PC-9 (cell line): Measurements from ENCODE around the gene CHSY3. TPM values are rescaled to one million over a fixed set of nuclear protein-coding genes. Genes with fewer than 3 reads are reported as not detected.
A peak's percentile ranks its signal among the peaks of the same experiment; 100 is the strongest.

Experiments
- BruUV-seq: library from RNA; stranded (reverse); fragments of 400-500 nt; replicated peaks from 2 replicates; lab custom pipeline; 2021; lab: Mats Ljungman, UMichigan
- CTCF ChIA-PET: fragments of 300-600 bp; sonication (Branson Sonifier 250); formaldehyde crosslinking; loops from one replicate; lab custom pipeline; 2022; ENCODE audit warnings: antibody characterized with exemption; lab: Charles Lee
- POLR2A ChIA-PET: fragments of 300-600 bp; sonication (Branson Sonifier 250); formaldehyde crosslinking; loops from one replicate; lab custom pipeline; 2022; ENCODE audit warnings: antibody characterized with exemption; ENCODE audit not compliant: unreplicated experiment; lab: Charles Lee
- DNase-seq, 2 experiments: peaks; one replicate each; pipeline versions ENCODE4 v3.0.0 to v3.0.0-alpha.2; 2015 to 2022; ENCODE audit warnings: mixed read lengths in 1 of 2
- H2AFZ ChIP-seq: fragments of 200-600 bp; sonication (generic); 2 replicates; pipeline ENCODE4 v1.8.1; 2017; ENCODE audit warnings: antibody characterized with exemption
- H3F3A ChIP-seq: fragments of 200-600 bp; sonication (generic); 2 replicates; pipeline ENCODE4 v1.8.1; 2017; ENCODE audit warnings: antibody characterized with exemption, mild to moderate bottlenecking, low read depth; ENCODE audit not compliant: insufficient read depth
- H3K27ac ChIP-seq: fragments of 200-600 bp; sonication (generic); 2 replicates; pipeline ENCODE4 v1.6.1; 2016; ENCODE audit warnings: mixed run types
- H3K27me3 ChIP-seq: fragments of 200-600 bp; sonication (generic); 2 replicates; pipeline ENCODE4 v1.6.1; 2016; ENCODE audit warnings: low read depth, mixed run types; ENCODE audit not compliant: insufficient read depth
- H3K36me3 ChIP-seq: fragments of 200-600 bp; sonication (generic); 2 replicates; pipeline ENCODE4 v1.6.1; 2016; ENCODE audit warnings: low read depth, mixed run types
- H3K4me1 ChIP-seq: fragments of 200-600 bp; sonication (generic); replicated peaks from 2 replicates; pipeline ENCODE4 v1.6.1; 2016; ENCODE audit warnings: mixed run types; ENCODE audit not compliant: insufficient read depth
- H3K4me2 ChIP-seq: fragments of 200-600 bp; sonication (generic); 2 replicates; pipeline ENCODE4 v1.6.1; 2017; ENCODE audit warnings: mixed run types
- H3K4me3 ChIP-seq: fragments of 200-600 bp; sonication (generic); 2 replicates; pipeline ENCODE4 v1.6.1; 2016; ENCODE audit warnings: mixed run types
- H3K79me2 ChIP-seq: fragments of 200-600 bp; sonication (generic); 2 replicates; pipeline ENCODE4 v1.6.1; 2017; ENCODE audit warnings: low read depth, mixed run types
- H3K9me2 ChIP-seq: fragments of 200-600 bp; sonication (generic); 2 replicates; pipeline ENCODE4 v1.8.1; 2017; ENCODE audit warnings: mild to moderate bottlenecking; ENCODE audit not compliant: insufficient read depth
- H3K9me3 ChIP-seq: fragments of 200-600 bp; sonication (generic); 2 replicates; pipeline ENCODE4 v1.8.1; 2016; ENCODE audit warnings: low read depth; ENCODE audit not compliant: insufficient read depth
- H4K20me1 ChIP-seq: fragments of 200-600 bp; sonication (generic); 2 replicates; pipeline ENCODE4 v1.8.1; 2017; ENCODE audit not compliant: insufficient read depth
- EZH2 ChIP-seq: fragments of 200-600 bp; sonication (generic); IDR thresholded peaks from 2 replicates; pipeline ENCODE4 v1.8.0; 2017; ENCODE audit warnings: antibody characterized with exemption, low read depth
- intact Hi-C: fragments of 100-400 bp; cut with micrococcal nuclease; formaldehyde crosslinking; loops from one replicate; pipeline ENCODE4 v1.10.0; 2022; ENCODE audit not compliant: unreplicated experiment
- total RNA-seq: library from RNA; stranded (reverse); gene quantifications from 2 replicates; pipeline ENCODE4 v1.2.3, GENCODE V29; 2021
- TF ChIP-seq, protein P1 (sequence below): fragments of 200-600 bp; sonication (generic); conservative IDR thresholded peaks from 2 replicates; pipeline ENCODE4 v1.6.1; 2017; ENCODE audit warnings: mixed run types, antibody characterized with exemption, mild to moderate bottlenecking, moderate library complexity

CHSY3 gene
- total RNA-seq, 1 experiment from 2014 or later, result 0.17 TPM

DNA sequence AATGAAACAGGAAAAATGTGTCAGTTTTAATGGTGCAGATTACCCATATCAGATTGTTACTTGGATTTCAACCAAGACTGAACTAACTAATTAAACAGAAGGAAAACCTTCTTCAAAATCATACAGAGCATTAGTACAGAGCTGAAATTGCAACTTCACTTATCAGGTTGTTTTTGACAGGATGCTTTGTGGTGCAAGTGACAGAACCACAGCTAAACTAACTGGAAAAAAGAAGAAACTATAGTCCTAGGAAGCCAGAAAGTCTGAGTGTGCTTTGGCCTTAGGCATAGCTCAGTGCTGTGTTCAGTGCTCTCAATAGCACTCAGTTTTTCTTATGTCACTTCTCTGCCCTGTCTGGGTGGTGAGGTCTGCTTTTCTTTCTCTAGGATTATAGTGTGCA lies 267.4 kb downstream of the CHSY3 start:
- H3K4me1 ChIP-seq, result no peaks in the 10 kb centered on the region
- no peaks in the 10 kb centered on the region for H3F3A ChIP-seq
- no peak overlapping the region for H3K27ac ChIP-seq
- no peaks in the 10 kb centered on the region for H3K36me3 ChIP-seq
- no peak overlapping the region for H3K4me3 ChIP-seq
- ChIA-PET POLR2A (no interaction called here), CTCF (no interaction called here)
- no peaks in the 10 kb centered on the region for H3K79me2 ChIP-seq
- H2AFZ ChIP-seq, result no peak overlapping the region
- no peaks in the 10 kb centered on the region for H3K9me3 ChIP-seq
- no peaks in the 10 kb centered on the region for H4K20me1 ChIP-seq
- no peaks in the 10 kb centered on the region for H3K27me3 ChIP-seq
- no peak overlapping the region for H3K4me2 ChIP-seq
- intact Hi-C loops, result no loop called here
- TF ChIP-seq EZH2, result no peak
- TF ChIP-seq, protein P1, sequence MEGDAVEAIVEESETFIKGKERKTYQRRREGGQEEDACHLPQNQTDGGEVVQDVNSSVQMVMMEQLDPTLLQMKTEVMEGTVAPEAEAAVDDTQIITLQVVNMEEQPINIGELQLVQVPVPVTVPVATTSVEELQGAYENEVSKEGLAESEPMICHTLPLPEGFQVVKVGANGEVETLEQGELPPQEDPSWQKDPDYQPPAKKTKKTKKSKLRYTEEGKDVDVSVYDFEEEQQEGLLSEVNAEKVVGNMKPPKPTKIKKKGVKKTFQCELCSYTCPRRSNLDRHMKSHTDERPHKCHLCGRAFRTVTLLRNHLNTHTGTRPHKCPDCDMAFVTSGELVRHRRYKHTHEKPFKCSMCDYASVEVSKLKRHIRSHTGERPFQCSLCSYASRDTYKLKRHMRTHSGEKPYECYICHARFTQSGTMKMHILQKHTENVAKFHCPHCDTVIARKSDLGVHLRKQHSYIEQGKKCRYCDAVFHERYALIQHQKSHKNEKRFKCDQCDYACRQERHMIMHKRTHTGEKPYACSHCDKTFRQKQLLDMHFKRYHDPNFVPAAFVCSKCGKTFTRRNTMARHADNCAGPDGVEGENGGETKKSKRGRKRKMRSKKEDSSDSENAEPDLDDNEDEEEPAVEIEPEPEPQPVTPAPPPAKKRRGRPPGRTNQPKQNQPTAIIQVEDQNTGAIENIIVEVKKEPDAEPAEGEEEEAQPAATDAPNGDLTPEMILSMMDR, result no peak
- no TSS peak for BruUV-seq
- DNase-seq, result no peak
- no peaks in the 10 kb centered on the region for H3K9me2 ChIP-seq

DNA sequence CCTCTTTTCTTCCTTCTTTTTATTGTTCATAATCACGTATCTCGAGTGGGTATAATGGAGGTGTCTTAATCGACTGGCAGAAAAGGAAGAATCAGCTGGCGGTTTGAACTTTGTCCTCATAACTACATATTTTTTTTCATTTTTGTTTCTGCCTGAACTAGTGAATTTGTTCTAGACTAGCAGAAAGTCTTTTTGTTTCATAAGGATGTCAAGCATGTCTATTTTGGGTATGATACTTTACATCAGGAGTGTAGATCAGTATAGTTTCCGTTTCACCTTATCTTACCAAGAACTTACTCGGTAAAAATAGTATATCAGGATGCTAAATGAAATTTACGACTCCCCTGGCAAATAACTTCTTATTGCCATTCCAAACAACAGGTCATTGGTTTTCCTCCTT lies 278.9 kb downstream of the CHSY3 start:
- CTCF ChIA-PET, result no interaction called here
- no peaks in the 10 kb centered on the region for H3K9me2 ChIP-seq
- H3K36me3 ChIP-seq, result no peaks in the 10 kb centered on the region
- no peak overlapping the region for H3K4me2 ChIP-seq
- no peaks in the 10 kb centered on the region for H3K79me2 ChIP-seq
- no peaks in the 10 kb centered on the region for H3K27me3 ChIP-seq
- H3K27ac ChIP-seq, result no peak overlapping the region
- no peaks in the 10 kb centered on the region for H3F3A ChIP-seq
- intact Hi-C loops, result no loop called here
- no peaks in the 10 kb centered on the region for H3K4me1 ChIP-seq
- no peaks in the 10 kb centered on the region for H3K9me3 ChIP-seq
- no peak overlapping the region for H3K4me3 ChIP-seq
- DNase-seq, result no peak
- BruUV-seq, result no TSS peak
- POLR2A ChIA-PET, result no interaction called here
- no peak for TF ChIP-seq EZH2
- TF ChIP-seq, protein P1, result no peak
- H2AFZ ChIP-seq, result no peak overlapping the region
- H4K20me1 ChIP-seq, result no peaks in the 10 kb centered on the region

DNA sequence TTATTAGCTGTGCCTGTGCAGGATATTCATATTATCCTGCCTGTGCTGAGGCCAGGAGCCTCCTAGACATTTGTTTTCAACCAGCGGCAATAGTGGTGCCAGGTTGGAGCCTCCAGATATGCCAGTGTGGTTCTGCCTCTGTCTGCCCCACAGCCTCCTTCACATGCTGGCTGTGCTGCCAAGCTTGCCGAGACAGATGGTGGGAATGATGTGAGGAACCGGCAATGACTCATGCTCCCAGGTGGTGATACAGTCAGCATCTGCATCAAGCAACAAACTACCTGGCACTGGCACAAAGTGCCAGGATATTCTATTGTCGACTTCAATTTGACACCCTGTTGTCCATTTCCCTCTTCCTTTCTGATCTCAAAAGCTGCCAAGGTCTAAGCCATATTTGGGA lies 285.7 kb downstream of the CHSY3 start:
- Histone ChIP-seq H3K27ac (no peak overlapping the region), H4K20me1 (no peaks in the 10 kb centered on the region), H3K27me3 (no peaks in the 10 kb centered on the region), H3K36me3 (no peaks in the 10 kb centered on the region), H3K4me2 (no peak overlapping the region), H3K4me3 (no peak overlapping the region), H3K4me1 (no peaks in the 10 kb centered on the region), H3F3A (no peaks in the 10 kb centered on the region), H2AFZ (no peak overlapping the region), H3K9me2 (no peaks in the 10 kb centered on the region), H3K9me3 (no peaks in the 10 kb centered on the region), H3K79me2 (no peaks in the 10 kb centered on the region)
- intact Hi-C loops, result loop anchor here (10.0 kb wide), 1 partner anchor 215 kb away; no protein-coding TSS in a partner anchor
- ChIA-PET CTCF (no interaction called here), POLR2A (no interaction called here)
- no peak for TF ChIP-seq EZH2
- TF ChIP-seq, protein P1, result no peak
- BruUV-seq, result no TSS peak
- peak in 1 of 2 experiments; percentile 2 for DNase-seq
